ENCODE results near the gene IGF1R. TPM values are rescaled to one million over a fixed set of nuclear protein-coding genes. Genes with fewer than 3 reads are reported as not detected.
A peak's percentile ranks its signal among the peaks of the same experiment; 100 is the strongest.

Gene IGF1R
- total RNA-seq, 1 experiment from 2014 or later: 14.1 TPM

DNA sequence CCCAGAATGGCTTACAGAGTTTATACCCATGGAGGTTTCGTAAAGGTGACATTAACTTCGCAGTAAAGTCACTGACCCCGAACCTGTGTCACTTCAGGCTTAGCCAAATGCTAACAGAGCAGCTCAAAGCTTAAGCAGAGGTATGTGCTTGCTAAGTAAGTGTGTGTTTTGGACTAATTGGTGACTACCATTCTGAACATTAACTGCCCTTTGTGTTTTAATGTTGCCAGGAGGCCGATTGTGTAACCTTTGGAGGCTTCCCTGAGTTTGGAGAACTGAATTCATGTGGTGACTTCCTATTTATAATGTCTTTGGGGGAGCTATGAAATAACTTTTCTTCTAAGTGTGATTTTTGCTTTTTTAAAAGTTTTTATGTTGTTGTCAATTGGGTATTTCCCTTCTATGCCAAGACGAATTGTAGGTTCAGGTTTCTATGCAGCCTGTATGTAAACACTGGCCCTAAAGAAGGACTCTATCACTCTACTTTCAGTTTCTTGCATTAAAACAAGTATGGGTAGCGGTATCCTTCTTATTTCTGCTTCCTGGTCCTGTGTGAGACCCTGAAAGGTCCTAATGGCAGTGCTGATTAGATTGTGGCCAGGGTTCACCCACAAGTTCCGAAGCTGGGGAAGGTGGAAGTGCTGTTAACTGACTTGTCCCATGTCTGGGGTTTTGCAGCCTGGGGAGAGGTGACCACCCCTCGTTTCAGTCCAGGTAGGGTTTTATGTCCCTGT is 86.3 kb downstream of the IGF1R start:
- H3K4me3 ChIP-seq: no peak overlapping the region
- DNase-seq (ENCODE audit: low read depth in 1 of 2, low spot score in 2 of 2): no peak
- H3K27ac ChIP-seq: peak overlapping the region; percentile 27; the same call in 1 of the 2 replicates

GRCh38 chr15:98735304-98735703 is 87.0 kb downstream of the IGF1R start:
- H3K27ac ChIP-seq: no peak overlapping the region
- DNase-seq (ENCODE audit: low read depth in 1 of 2, low spot score in 2 of 2): no peak
- H3K4me3 ChIP-seq: no peak overlapping the region
- H3K36me3 ChIP-seq: 0 out of 2 replicates have a peak, but pooled peaks cover 4% of the 10 kb centered on the region
- H3K9me3 ChIP-seq (replicated peaks): no peaks in the 10 kb centered on the region
- H3K27me3 ChIP-seq (replicated peaks): no peaks in the 10 kb centered on the region
- H3K4me1 ChIP-seq (replicated peaks): peaks cover 42% of the 10 kb centered on the region

More for the DNA sequence above, 86.3 kb downstream of the IGF1R start:
- 0 out of 2 replicates have a peak, but pooled peaks cover 4% of the 10 kb centered on the region for H3K36me3 ChIP-seq
- H3K4me1 ChIP-seq (replicated peaks): peaks cover 49% of the 10 kb centered on the region
- no peaks in the 10 kb centered on the region for H3K9me3 ChIP-seq (replicated peaks)
- H3K27me3 ChIP-seq (replicated peaks): no peaks in the 10 kb centered on the region

- Histone ChIP-seq H3K27ac (no peak overlapping the region), H3K4me3 (no peak overlapping the region), H3K36me3 (0 out of 2 replicates have a peak, but pooled peaks cover 4% of the 10 kb centered on the region), H3K4me1 (replicated peaks) (peaks cover 37% of the 10 kb centered on the region), H3K27me3 (replicated peaks) (no peaks in the 10 kb centered on the region), H3K9me3 (replicated peaks) (no peaks in the 10 kb centered on the region)
- DNase-seq (ENCODE audit: low read depth in 1 of 2, low spot score in 2 of 2): no peak
These were observed 87.7 kb downstream of the IGF1R start for GRCh38 chr15:98735895-98736617.

GRCh38 chr15:98737159-98737558 is 88.8 kb downstream of the IGF1R start:
- DNase-seq (ENCODE audit: low read depth in 1 of 2, low spot score in 2 of 2): no peak
- H3K4me3 ChIP-seq: no peak overlapping the region
- 0 out of 2 replicates have a peak, but pooled peaks cover 4% of the 10 kb centered on the region for H3K36me3 ChIP-seq
- H3K27ac ChIP-seq: no peak overlapping the region
- H3K9me3 ChIP-seq (replicated peaks): no peaks in the 10 kb centered on the region
- peaks cover 34% of the 10 kb centered on the region for H3K4me1 ChIP-seq (replicated peaks)
- H3K27me3 ChIP-seq (replicated peaks): no peaks in the 10 kb centered on the region

- Histone ChIP-seq H3K27me3 (replicated peaks) (no peaks in the 10 kb centered on the region), H3K4me1 (replicated peaks) (peaks cover 34% of the 10 kb centered on the region), H3K36me3 (0 out of 2 replicates have a peak, but pooled peaks cover 4% of the 10 kb centered on the region), H3K4me3 (no peak overlapping the region), H3K9me3 (replicated peaks) (no peaks in the 10 kb centered on the region), H3K27ac (no peak overlapping the region)
- no peak for DNase-seq (ENCODE audit: low read depth in 1 of 2, low spot score in 2 of 2)
These were observed 89.4 kb downstream of the IGF1R start for GRCh38 chr15:98737721-98738120.

DNA sequence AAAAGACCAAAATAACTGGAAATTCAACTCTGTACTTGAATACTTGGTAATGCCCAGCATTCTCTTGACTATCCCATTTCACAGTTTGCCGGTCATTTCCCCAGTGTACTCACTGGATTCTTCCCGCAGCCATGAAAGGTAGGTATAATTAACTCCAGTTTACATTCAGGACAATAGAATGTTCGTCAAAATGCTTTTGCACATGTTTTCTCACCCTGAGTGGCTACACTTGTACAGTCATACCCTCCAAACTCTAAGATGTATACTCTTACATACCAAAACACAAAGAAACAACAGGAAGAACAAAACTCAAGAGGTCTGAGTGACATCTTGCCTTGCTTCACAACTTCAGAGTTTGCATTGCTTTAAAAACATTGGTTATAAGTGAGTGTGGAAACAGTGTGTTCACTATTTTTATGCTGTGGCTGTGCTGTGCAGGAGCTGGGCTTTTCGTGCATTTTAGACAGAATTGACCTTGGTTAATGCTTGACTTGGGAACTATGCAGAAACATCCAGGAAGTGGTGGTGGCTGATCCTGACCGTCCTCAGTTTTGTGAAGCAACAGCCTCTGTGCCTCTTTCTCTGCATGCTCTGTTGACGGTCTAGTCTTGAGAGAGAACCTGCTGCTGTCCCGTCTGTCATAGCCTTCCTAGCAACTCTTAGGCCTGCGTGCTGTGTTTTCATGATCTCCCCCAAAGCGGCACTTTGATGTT is 90.5 kb downstream of the IGF1R start:
- H3K27ac ChIP-seq: peak overlapping the region; percentile 44; the same call in 1 of the 2 replicates
- 0 out of 2 replicates have a peak, but pooled peaks cover 4% of the 10 kb centered on the region for H3K36me3 ChIP-seq
- no peaks in the 10 kb centered on the region for H3K27me3 ChIP-seq (replicated peaks)
- no peaks in the 10 kb centered on the region for H3K9me3 ChIP-seq (replicated peaks)
- no peak overlapping the region for H3K4me3 ChIP-seq
- H3K4me1 ChIP-seq (replicated peaks): peaks cover 34% of the 10 kb centered on the region
- peak in 1 of 2 experiments; percentile 52 for DNase-seq (ENCODE audit: low read depth in 1 of 2, low spot score in 2 of 2)

GRCh38 chr15:98740295-98740694 is 92.0 kb downstream of the IGF1R start:
- Histone ChIP-seq H3K9me3 (replicated peaks) (no peaks in the 10 kb centered on the region), H3K36me3 (0 out of 2 replicates have a peak, but pooled peaks cover under 1% of the 10 kb centered on the region), H3K27ac (no peak overlapping the region), H3K4me1 (replicated peaks) (peaks cover 22% of the 10 kb centered on the region), H3K27me3 (replicated peaks) (no peaks in the 10 kb centered on the region), H3K4me3 (no peak overlapping the region)
- DNase-seq (ENCODE audit: low read depth in 1 of 2, low spot score in 2 of 2): no peak

DNA sequence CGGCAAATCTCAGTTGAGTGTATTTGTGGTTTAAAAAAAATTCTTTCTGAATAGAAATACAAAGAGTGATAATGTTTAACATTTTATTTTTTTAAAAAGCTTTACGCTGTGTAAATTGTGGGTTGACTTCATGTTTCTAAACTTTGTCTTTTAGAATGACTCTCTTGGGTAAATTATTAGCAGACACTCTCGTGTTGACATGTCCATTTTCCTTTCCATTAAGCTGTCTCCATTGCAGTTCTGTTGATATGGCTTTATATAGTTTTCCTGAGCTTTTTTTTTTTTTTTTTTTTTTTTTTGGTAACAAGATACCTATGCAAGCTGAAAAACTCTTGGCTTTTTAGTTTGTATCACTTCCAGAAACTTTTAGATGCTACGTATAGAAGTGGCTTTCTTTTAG is 92.6 kb downstream of the IGF1R start:
- Histone ChIP-seq H3K36me3 (no peaks in the 10 kb centered on the region), H3K27me3 (replicated peaks) (no peaks in the 10 kb centered on the region), H3K4me3 (no peak overlapping the region), H3K9me3 (replicated peaks) (no peaks in the 10 kb centered on the region), H3K4me1 (replicated peaks) (peaks cover 21% of the 10 kb centered on the region), H3K27ac (no peak overlapping the region)
- no peak for DNase-seq (ENCODE audit: low read depth in 1 of 2, low spot score in 2 of 2)

GRCh38 chr15:98743177-98743576 is 94.8 kb downstream of the IGF1R start:
- no peak overlapping the region for H3K4me3 ChIP-seq
- no peaks in the 10 kb centered on the region for H3K9me3 ChIP-seq (replicated peaks)
- H3K36me3 ChIP-seq: no peaks in the 10 kb centered on the region
- DNase-seq (ENCODE audit: low read depth in 1 of 2, low spot score in 2 of 2): no peak
- no peak overlapping the region for H3K27ac ChIP-seq
- H3K4me1 ChIP-seq (replicated peaks): peaks cover 19% of the 10 kb centered on the region
- no peaks in the 10 kb centered on the region for H3K27me3 ChIP-seq (replicated peaks)

GRCh38 chr15:98744506-98744905 is 96.2 kb downstream of the IGF1R start:
- Histone ChIP-seq H3K36me3 (no peaks in the 10 kb centered on the region), H3K27me3 (replicated peaks) (no peaks in the 10 kb centered on the region), H3K27ac (no peak overlapping the region), H3K4me3 (no peak overlapping the region), H3K4me1 (replicated peaks) (peaks cover 8% of the 10 kb centered on the region), H3K9me3 (replicated peaks) (no peaks in the 10 kb centered on the region)
- no peak for DNase-seq (ENCODE audit: low read depth in 1 of 2, low spot score in 2 of 2)

GRCh38 chr15:98745179-98745578 is 96.8 kb downstream of the IGF1R start:
- H3K27me3 ChIP-seq (replicated peaks): no peaks in the 10 kb centered on the region
- no peak overlapping the region for H3K27ac ChIP-seq
- no peak for DNase-seq (ENCODE audit: low read depth in 1 of 2, low spot score in 2 of 2)
- H3K9me3 ChIP-seq (replicated peaks): no peaks in the 10 kb centered on the region
- H3K4me3 ChIP-seq: no peak overlapping the region
- H3K4me1 ChIP-seq (replicated peaks): peaks cover 8% of the 10 kb centered on the region
- H3K36me3 ChIP-seq: no peaks in the 10 kb centered on the region

- Histone ChIP-seq H3K4me3 (no peak overlapping the region), H3K9me3 (replicated peaks) (no peaks in the 10 kb centered on the region), H3K27me3 (replicated peaks) (no peaks in the 10 kb centered on the region), H3K4me1 (replicated peaks) (peaks cover 8% of the 10 kb centered on the region), H3K27ac (no peak overlapping the region), H3K36me3 (no peaks in the 10 kb centered on the region)
- no peak for DNase-seq (ENCODE audit: low read depth in 1 of 2, low spot score in 2 of 2)
These were observed 97.5 kb downstream of the IGF1R start for GRCh38 chr15:98745650-98746374.
